ENCODE results near the gene C9orf85.

- no peak for TF ChIP-seq CTCF (IDR thresholded peaks at IDR 0.05; ENCODE audit: low read length)
- no peak for TF ChIP-seq EZH2 (IDR thresholded peaks at IDR 0.05; ENCODE audit: borderline replicate concordance, low read length)
Measured at GRCh38 chr9:72022841-72023240, 111.4 kb downstream of the C9orf85 start.
